Caki2 (cell line): ENCODE data around the gene GUK1. TPM values are rescaled to one million over a fixed set of nuclear protein-coding genes. Genes with fewer than 3 reads are reported as not detected.

Source experiments
- DNase-seq: peaks from one replicate; pipeline ENCODE4 v3.0.0-alpha.2; 2015; ENCODE audit warnings: low read depth
- in situ Hi-C: cut with HindIII; loops from 2 replicates; pipeline ENCODE4 v1.10.0; 2016; ENCODE audit warnings: low sequenced_read_pairs, low pct_unique_long_range_greater_than_20kb, mixed read lengths
- total RNA-seq: library from RNA; depleted of rRNA; stranded (reverse); fragments of >200 nt; shearing (Covaris generic); gene quantifications from 2 replicates; pipeline ENCODE4 v1.2.3, GENCODE V29; 2014; ENCODE audit warnings: low replicate concordance

GUK1 gene
- total RNA-seq, 1 experiment from 2014 or later: 331 TPM

DNA sequence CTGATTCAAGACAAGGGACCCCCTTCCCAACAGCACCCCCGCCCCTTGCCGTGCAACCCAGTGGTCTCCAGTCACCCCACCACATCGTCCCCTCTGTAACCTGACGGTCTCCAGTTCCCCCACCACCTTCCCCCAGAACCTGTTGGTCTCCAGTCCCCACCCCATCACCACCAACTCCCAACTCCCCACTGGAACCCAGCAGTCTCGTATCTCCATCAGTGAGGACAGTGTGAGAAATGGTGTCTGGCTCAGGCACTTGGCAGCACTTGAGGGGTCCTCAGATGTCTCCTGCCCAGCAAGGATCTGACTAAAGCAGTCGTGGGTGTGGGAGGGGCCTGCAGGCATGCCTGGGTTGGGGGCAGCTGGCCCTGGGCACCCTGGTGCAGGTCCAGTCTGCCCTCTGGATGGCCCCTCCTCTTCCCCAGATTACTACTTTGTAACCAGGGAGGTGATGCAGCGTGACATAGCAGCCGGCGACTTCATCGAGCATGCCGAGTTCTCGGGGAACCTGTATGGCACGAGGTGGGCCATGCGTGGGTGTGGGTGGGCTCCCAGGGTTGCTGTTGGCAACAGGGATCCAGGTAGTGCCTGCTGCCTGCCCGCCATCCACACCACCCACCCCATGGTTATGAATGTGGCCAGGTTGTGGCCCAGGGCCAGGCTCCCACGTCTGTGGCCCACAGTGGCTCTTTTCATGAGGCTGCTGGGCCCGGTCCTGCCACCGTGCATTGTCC lies 6.5 kb downstream of the GUK1 start:
- in situ Hi-C loops: no loop called here

DNA sequence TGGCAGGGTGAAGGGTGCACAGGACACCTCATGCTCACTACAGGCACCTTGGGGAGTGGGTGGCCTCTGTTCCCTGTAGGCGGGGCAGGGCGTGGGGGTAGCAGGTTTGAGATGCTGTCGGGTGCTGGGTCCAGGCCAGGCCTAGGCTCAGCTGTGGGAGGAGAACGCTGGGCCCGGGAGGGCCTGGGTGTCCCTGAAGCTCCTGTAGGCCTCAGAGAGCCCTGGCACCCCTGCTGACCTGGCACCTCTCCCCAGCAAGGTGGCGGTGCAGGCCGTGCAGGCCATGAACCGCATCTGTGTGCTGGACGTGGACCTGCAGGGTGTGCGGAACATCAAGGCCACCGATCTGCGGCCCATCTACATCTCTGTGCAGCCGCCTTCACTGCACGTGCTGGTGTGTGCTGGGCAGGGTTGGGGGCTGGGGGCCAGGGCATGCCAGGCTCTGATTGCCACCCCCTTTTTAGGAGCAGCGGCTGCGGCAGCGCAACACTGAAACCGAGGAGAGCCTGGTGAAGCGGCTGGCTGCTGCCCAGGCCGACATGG lies 7.1 kb downstream of the GUK1 start:
- DNase-seq: no peak
- in situ Hi-C loops: no loop called here

More for the DNA sequence above, 6.5 kb downstream of the GUK1 start:
- no peak for DNase-seq

DNA sequence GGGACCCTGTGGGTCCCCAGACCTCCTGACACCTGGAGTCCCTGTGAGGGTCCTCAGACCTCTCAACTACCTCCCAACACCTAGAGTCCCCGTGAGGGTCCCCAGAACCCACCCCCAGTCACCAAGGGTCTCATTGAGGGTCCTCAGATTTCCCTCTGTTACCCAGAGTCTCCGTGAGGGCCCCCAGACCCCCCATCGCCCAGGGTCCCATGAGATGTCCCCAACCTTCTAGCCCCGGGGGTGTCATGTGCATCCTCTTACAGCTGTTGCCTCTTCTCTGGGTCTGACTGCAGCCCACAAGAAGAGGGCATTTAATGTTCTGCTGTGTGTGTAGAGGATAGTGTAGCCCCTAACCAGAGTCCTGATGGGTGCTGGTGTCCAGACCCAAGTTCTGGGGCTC lies 7.7 kb downstream of the GUK1 start:
- in situ Hi-C loops: no loop called here
- no peak for DNase-seq

DNA sequence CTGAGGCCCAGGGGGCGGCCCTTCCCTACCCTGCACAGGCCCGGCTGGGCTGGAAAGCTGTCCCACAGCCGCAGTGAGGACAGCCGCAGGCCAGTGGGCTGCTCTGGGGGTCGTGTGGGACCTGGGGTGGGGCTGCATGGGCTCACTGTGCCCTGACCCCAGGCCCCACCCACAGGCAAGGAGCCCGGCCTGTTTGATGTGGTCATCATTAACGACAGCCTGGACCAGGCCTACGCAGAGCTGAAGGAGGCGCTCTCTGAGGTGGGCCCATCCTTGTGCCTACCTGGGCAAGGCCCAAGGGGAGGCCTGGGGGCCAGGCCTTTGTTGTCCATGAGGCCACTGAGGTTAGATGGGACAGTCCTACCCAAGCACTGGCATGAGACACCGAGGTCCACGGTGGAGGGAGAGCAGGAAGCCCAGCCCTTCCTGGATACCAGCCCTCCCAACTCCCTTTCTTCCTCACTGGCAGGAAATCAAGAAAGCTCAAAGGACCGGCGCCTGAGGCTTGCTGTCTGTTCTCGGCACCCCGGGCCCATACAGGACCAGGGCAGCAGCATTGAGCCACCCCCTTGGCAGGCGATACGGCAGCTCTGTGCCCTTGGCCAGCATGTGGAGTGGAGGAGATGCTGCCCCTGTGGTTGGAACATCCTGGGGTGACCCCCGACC lies 8.2 kb downstream of the GUK1 start:
- no peak for DNase-seq
- in situ Hi-C loops: no loop called here

DNA sequence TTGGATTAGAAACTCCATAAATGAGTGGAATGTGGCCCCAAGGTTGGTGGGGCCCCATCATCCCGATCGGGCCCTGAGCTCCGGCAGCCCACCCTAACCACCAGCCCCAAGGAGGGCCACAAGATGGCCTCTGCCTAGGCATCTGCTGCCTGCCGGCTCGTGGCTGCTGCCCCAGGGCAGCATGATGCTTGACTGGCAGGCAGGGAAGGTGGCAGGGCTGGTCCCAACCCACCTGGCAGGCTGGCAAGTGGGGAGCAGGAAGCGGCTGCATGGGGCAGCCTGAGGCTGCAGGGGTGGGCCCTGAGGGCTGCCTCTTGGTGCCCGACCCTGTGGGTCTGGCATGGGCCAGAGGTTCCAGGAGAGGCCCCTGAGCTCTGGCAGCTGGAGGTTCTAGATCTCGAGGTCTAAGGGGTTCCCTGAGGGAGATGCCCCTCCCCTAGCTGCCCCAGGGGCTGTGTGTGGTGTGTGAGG lies 8.9 kb downstream of the GUK1 start:
- no peak for DNase-seq
- in situ Hi-C loops: no loop called here

DNA sequence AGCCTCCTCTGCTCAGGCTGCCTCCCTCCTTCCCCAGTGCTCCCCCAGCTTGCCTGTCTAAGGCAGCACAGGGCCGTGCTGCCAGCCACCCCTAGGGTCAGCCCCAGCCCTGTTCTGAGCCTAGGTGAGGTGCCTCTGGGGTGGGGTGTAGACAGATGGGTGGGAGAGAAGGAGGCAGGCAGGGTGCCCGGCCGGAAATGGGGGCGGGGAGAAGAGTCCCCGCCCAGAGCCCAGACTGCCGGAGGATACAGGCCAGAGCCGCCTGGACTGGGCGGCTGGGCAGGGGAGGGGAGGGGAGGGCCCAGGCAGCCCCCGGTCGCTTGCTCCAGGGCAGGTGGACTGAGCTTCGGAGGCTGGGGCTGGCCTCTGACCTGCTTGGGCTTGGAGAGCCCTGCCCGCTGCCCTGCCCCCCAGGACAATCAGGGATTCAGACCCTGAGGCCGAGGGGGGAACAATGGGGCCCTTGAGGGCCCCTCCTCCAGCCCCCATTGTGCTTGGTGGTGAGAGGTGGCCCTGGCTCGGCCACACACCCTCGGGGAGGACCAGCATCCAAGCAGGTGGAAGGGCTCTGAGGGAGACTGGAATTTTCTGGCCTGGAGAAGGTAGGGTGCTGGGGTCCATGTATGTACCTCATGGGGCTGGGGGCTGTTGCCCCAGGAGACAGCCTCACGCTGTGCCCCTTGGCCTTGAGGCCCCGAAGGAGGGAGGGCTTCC lies 9.5 kb downstream of the GUK1 start, which contains the start of gene GJC2:
Gene GJC2 (plus strand): TSS at position 525 of the 714 bp plus-strand sequence. CDS start 7,829 bp downstream, outside the sequence.
- in situ Hi-C loops: no loop called here
- DNase-seq: no peak

DNA sequence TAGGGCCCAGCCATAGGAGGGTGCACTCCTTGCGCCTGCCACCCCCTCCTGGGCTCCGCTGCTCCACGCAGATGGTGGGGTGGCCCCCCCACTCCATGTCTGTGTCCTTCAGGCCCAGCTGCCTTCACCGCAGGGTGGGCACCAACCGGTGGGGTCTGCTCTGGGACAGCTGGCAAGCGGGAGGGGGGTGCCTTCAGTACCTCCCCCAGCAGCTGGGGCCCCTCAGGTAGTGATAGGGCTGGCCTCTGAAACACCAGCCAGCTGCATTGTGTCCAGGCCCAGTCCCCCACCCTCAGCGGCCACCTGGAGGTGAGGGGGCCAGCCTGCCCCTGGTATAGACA lies 10.0 kb downstream of the GUK1 start:
- no peak for DNase-seq
- in situ Hi-C loops: no loop called here

DNA sequence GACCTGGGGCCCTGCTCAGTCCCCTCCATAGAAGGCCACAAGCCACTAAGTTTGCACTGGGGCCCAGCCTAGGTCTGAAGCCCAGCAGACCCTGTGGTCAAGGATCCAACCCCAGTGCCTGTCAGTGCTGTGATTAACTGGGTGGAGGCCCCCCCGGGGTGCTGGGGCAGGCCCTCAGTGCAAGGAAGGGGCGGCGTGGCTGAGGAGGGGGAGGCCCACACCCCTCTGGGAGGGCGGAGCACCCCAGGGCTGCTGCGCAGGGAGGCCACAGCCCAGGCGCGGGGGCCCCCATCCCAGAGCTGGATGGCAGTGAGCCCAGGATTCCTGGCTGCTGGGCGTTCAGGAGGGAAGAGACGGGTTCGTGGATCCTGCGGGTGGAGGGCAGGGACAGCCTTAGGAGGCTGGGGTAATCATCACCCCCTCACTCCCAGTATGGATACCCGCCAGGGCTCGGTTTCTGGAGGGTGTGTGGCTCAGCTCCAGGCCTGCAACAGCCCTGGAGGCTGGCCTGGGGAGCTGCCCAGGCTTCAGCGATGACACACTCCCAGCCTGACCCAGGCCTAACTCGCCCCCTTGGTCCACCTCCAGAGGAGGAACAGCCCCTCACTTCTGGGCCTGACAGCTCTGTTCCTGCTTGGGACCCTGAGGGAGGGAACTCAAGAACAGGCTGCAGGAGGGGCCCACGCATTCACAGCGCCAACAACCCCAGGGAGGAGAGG lies 10.5 kb downstream of the GUK1 start:
- DNase-seq: no peak
- in situ Hi-C loops: no loop called here

DNA sequence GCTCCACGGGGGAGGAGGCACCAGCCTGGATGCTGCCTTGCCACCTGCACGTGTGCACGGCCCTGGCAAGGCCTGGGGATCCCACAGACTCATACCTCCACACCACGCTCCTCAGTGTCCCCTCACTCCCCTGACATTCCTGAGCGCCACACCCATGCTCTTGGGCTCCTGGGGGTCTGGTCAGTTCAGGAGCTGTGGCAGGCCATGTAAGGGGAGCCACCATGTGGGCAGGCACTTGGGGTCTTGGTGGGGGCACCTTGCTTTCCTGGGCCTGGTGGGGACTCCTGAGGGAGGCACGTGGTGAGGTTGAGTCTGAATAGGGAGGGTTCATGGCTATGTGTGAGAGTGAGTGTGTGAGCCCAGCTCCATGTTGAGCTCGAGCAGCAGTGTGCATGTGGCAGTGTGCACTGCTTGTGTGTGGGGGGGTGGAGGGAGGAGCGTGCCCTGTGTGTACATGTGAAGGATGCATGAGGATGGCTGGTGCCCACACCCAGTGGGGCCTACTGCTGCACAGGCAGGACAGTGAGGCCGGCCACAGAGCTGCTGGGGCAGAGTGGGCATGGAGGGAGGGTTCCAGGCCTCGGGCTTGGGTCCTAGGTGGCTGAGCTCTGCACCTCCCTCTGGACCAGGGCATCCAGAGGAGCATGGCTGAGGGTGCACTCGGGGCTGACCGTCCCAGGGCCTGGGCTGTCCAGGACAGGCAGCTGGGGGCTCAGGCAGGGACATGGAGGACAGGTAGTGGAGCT lies 11.3 kb downstream of the GUK1 start:
- in situ Hi-C loops: no loop called here

DNA sequence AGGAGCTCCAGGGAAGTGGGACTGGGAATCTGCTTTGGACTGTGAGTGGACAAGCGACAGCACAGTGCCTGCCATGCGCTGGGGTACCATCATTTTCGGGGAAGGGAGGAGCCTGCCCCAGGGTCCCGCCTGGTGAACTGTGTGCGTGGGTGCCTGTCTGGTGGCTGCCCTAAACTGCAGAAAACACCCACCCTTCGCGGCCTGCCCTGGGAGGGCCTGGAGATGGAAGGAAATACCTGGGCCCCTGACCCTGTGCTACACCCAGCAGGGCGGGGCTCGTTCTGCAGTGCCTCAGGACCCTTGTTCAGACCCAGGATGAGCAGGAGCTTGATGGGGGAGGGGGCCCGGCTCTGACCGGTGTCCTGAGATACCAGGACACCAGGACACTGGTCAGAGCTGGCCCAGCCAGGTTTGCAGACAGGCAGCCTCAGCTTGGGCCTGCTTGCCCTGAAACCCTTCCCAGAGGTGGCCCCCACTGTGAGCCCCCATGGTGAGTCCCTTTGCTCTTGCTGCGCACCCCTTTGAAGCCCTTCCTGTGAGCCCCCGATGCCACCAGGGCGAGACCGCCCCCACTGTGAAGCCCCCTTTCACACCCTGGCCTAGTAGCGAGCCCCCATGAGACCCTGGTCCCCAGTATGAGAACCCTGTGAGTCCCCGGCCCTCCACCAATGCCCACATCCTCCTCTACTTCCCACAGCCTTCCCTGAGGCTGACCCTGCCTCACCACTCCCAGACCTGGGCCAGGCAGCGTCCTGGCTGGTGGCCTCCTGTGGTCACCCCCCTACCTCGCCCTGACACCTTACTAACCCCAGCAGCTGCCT lies 12.2 kb downstream of the GUK1 start:
- in situ Hi-C loops: no loop called here
- DNase-seq: no peak

More for the DNA sequence above, 11.3 kb downstream of the GUK1 start:
- no peak for DNase-seq

DNA sequence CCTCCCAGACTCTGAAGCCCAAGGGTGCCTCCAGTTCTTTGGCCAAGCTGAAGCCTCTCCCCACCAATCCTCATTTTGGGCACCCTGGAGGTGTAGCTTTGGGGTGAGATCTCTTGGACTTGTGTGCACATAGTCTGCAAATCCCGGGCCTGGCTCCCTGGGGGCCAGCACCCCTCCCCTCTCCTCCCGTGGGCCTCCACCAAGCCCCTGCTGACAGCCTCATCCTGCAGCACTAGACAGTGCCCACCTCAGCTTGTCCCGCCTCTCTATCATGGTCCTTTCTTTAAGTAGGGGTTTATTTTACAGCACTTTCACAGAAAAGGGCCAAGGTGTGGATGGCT lies 12.8 kb downstream of the GUK1 start:
- in situ Hi-C loops: no loop called here
- no peak for DNase-seq

DNA sequence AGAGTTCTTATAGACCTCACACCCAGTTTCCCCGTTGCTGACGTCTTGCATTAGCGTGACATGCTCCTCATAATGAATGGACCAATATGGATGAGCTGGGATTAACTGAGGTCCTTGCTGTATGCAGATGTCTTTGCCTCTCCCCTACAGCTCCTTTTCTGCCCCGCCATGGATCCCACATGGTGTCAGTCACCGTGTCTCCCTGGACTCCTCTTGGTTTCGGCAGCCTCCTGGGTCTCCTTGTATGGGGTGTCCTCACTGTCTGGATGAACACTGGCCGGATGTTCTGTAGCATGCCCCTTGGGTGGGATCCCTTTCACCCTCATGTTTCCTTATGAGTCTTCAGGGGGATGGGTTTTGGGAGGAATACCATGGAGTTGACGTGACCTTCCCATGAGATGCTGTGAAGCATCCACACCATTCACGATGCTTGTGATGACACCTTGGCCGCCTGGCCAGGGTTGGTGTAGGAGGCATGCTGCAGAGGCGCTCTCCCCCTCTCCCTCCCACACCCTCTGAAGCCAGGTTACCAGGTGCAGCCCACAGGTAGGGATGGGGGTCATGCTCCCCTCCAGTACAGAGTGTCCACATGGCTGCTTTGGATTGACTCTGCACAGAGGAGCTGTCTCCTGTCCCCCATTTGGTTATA lies 14.1 kb downstream of the GUK1 start:
- no peak for DNase-seq

DNA sequence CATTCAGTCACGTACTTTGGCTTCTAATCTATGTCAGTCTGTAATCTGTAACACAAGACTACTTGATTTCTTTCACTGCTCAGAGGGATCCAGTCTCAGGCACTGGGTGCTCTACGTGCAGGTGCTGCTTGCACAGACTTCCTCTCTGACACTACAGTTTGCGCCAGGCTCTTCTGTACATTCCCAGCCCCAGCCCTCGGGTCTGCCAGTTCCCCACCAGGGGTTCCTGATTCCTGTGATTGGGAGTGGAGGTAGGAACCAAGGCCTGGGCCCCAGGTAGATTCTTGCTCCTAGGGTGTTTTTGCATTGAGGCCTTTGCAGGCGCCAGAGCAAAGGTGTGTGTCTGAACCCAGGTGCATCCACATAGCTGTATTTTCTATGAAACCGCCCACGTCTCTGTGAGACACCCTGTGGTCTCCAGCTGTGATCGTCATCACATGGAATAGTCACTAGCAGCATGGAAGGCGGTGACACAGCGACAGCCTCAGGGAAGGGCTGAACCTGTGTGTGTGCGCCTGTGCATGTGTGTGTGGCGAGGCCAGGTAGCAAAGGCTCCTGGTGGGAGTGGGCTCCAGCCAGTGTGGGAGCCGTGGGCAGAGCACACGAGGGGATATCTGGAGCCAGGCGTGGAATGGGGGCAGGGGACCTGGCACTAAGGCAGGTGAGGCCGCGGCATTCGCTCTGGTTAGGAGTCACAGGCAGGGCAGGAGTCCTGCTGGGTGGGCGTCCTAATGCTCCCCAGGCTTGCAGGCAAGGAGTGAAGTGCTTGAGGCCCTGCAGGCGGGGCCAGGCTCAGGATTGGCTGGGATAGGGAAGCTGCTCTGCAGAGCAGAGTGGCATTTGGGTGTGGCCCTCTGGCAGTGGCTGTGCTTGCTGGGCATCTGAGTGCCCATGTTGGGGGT lies 14.8 kb downstream of the GUK1 start:
- DNase-seq: no peak
- in situ Hi-C loops: no loop called here

More for the DNA sequence above, 14.1 kb downstream of the GUK1 start:
- in situ Hi-C loops: no loop called here

DNA sequence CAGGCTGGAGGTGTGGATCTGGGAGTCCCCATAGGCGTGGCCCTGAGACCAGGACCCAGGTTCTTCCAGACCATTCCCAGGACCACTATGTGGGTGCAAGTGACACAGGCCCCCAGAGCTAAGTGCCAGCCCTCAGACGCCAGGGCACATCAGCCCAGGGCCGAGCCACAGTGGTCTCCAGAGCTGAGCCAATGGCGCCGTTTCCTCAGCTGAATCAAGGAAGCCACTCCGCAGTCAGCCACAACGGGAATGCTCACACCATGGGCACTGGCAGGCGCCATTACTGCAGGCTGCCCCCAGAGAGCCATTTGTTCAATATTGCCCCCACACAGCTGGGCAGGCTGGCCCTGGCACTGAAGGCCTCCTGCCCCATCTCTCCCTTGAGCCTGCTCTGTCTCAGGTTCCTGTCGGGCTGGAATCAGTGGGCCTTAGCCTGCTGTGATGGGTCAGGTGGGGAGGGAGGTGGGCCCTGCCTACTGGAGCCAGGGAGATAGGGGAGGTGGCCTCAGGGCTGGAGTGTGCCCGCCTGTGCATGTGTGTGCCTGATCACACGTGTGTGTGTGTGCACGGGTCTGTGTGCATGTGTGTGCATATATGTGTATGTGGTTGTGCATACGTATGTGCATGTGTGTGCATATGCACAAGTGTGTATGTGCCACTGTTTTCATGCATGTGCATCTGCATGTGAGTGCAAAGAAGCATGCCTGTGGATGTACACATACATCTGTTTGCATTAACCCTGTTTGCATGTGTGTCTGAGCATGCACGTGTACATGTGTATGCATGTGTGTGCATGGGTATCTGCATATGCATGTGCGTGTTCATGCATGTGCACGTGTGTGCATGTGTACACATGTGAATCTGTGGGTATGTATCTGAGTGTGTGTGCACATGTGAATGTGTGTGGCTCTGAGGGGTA lies 15.8 kb downstream of the GUK1 start:
- in situ Hi-C loops: no loop called here

DNA sequence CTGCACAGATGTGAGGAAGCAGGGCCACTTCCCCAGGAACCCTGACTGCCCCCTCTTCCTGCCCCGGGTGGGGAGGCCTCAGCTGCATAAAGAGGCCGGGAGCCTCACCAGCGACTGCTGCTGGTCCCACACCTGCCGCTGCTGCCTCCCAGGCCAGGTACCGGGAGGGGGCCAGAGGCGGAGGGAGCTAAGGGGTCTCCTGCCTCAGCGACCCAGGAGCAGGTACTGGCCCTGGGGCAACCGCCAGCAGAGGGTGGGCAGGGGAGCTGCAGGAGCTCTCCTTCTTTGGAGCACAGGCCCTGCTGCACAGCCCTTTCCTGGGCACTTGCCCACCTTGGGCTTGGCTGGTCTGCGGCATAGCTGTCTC lies 16.4 kb downstream of the GUK1 start:
- in situ Hi-C loops: no loop called here
- DNase-seq: no peak

More for the DNA sequence above, 15.8 kb downstream of the GUK1 start:
- no peak for DNase-seq
